Nephron progenitor cell (in vitro differentiated cells): Measurements from ENCODE around the gene GEMIN8.
A peak's percentile ranks its signal among the peaks of the same experiment; 100 is the strongest.

Source experiments
- DNase-seq: peaks from one replicate; pipeline ENCODE4 v3.0.0; 2021
- H3K27ac Mint-ChIP-seq: 2 replicates; pipeline ENCODE4 v1.8.0; 2021; ENCODE audit warnings: mild to moderate bottlenecking, moderate library complexity, mixed read lengths
- H3K27me3 Mint-ChIP-seq: 2 replicates; pipeline ENCODE4 v1.8.0; 2021; ENCODE audit warnings: mild to moderate bottlenecking, low read depth, mixed read lengths; ENCODE audit not compliant: poor library complexity
- H3K36me3 Mint-ChIP-seq: 2 replicates; pipeline ENCODE4 v1.8.0; 2021; ENCODE audit warnings: low read depth, mixed read lengths
- H3K4me1 Mint-ChIP-seq: 2 replicates; pipeline ENCODE4 v1.8.0; 2021; ENCODE audit warnings: mixed read lengths
- H3K4me3 Mint-ChIP-seq: 2 replicates; pipeline ENCODE4 v1.8.0; 2021; ENCODE audit warnings: mild to moderate bottlenecking, moderate library complexity, mixed read lengths
- H3K9me3 Mint-ChIP-seq: 2 replicates; pipeline ENCODE4 v1.8.0; 2021; ENCODE audit warnings: mild to moderate bottlenecking, moderate library complexity, mixed read lengths
- TF ChIP-seq, protein P1 (sequence below): fragments of 200-600 bp; sonication (generic); IDR thresholded peaks from 2 replicates; pipeline ENCODE4 v1.5.0; 2021; ENCODE audit warnings: antibody characterized with exemption

The GEMIN8 gene, protein sequence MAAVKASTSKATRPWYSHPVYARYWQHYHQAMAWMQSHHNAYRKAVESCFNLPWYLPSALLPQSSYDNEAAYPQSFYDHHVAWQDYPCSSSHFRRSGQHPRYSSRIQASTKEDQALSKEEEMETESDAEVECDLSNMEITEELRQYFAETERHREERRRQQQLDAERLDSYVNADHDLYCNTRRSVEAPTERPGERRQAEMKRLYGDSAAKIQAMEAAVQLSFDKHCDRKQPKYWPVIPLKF

DNA sequence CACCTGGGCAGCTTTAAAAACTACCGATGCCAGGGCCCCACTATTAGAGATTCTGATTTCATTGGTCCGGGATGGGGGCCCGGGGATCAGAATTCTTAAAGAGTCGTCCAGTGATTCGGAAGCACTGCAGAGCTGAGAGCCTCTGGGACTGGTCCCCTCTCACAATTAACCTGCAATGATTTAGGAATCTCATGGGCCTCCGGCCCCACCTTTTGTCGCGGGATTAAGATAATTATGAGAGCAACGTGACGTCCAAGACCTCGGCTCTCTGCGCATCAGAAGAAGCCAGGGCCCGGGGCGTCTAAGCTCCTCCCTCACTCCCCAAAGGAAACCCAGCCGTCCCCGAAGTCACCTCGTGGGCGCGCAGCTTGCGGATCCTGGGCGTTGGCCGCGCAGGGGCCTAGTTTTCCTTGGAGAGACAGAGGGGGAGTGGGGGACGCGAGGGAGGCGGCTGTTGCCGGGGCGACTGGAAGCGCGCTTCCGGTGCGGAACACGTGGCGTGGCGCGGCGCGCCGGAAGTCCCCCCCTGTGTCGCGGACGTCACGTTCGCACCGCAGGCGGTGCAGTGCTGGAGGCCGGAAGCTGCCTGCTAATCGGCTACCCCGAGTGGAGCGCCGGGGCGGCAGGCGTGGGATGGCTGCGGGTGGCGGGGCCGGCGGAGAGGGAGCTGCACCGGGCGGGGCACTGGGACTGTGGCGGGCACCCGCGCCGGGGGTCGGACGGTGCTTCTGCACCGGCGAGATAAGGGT, at the start of gene GEMIN8:
TSS of gene GEMIN8 (minus strand) at position 468 of the 749 bp plus-strand sequence. CDS start 8,414 bp downstream, outside the sequence.
- Mint-ChIP-seq H3K4me1 (peaks cover 29% of the 10 kb centered on the region), H3K9me3 (peaks cover 14% of the 10 kb centered on the region), H3K4me3 (peak within 1 kb of the TSS; percentile 91), H3K36me3 (peaks cover 9% of the 10 kb centered on the region), H3K27me3 (no peaks in the 10 kb centered on the region), H3K27ac (peak within 1 kb of the TSS; percentile 68)
- TF ChIP-seq, protein P1, sequence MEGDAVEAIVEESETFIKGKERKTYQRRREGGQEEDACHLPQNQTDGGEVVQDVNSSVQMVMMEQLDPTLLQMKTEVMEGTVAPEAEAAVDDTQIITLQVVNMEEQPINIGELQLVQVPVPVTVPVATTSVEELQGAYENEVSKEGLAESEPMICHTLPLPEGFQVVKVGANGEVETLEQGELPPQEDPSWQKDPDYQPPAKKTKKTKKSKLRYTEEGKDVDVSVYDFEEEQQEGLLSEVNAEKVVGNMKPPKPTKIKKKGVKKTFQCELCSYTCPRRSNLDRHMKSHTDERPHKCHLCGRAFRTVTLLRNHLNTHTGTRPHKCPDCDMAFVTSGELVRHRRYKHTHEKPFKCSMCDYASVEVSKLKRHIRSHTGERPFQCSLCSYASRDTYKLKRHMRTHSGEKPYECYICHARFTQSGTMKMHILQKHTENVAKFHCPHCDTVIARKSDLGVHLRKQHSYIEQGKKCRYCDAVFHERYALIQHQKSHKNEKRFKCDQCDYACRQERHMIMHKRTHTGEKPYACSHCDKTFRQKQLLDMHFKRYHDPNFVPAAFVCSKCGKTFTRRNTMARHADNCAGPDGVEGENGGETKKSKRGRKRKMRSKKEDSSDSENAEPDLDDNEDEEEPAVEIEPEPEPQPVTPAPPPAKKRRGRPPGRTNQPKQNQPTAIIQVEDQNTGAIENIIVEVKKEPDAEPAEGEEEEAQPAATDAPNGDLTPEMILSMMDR: no peak
- DNase-seq: peak; percentile 81

DNA sequence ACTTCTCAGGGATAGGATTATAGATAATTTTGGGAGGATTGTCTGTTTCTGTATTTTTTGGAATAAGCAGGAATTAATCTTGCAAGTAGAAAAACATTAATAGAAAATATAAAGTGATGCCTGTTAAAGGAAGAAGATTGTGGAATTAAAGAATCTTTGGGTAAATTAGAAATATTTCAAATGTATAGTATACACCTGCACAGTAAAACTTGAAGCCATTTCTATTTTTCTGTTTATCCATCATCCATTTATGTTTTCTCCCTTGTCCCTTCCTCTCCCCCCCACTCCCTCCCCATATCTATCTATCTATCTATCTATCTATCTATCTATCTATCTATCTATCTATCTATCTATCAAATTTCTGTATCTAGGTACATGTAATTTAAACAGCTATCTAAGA, 46.9 kb upstream of the GEMIN8 start:
- TF ChIP-seq, protein P1: no peak
- no peak overlapping the region for H3K27ac Mint-ChIP-seq
- H3K4me1 Mint-ChIP-seq: peaks cover 18% of the 10 kb centered on the region
- peaks cover 4% of the 10 kb centered on the region for H3K27me3 Mint-ChIP-seq
- DNase-seq: no peak
- peaks cover 6% of the 10 kb centered on the region for H3K9me3 Mint-ChIP-seq
- H3K4me3 Mint-ChIP-seq: no peak overlapping the region
- no peaks in the 10 kb centered on the region for H3K36me3 Mint-ChIP-seq

- Mint-ChIP-seq H3K27ac (peak overlapping the region; percentile 60), H3K36me3 (no peaks in the 10 kb centered on the region), H3K4me1 (peaks cover 18% of the 10 kb centered on the region), H3K4me3 (no peak overlapping the region), H3K9me3 (peaks cover 8% of the 10 kb centered on the region), H3K27me3 (no peaks in the 10 kb centered on the region)
- TF ChIP-seq, protein P1: no peak
- no peak for DNase-seq
These were observed 43.9 kb upstream of the GEMIN8 start for GRCh38 chrX:14073556-14073955.

DNA sequence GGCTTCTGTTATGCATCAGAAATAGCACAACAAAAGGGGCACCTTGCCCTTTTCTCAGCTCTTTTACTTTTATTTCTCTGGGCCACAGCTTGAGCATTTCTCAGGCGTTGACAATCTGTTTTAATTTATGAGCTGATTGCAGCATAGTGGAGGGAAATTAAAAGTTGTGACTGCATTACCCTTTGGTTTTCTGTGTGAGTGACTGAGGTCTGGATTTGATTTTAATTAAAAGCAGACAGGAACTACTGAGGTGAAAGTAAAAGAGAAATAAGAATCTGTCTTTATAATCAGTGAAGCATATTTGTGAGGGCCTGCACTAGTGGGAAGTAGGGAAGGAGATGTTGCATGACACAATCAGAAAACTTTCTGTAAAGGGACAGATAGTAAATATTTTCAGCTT, 43.4 kb upstream of the GEMIN8 start:
- TF ChIP-seq, protein P1: no peak
- H3K27ac Mint-ChIP-seq: peak overlapping the region; percentile 60
- H3K36me3 Mint-ChIP-seq: no peaks in the 10 kb centered on the region
- H3K9me3 Mint-ChIP-seq: peaks cover 9% of the 10 kb centered on the region
- DNase-seq: no peak
- H3K4me1 Mint-ChIP-seq: peaks cover 18% of the 10 kb centered on the region
- no peaks in the 10 kb centered on the region for H3K27me3 Mint-ChIP-seq
- H3K4me3 Mint-ChIP-seq: no peak overlapping the region

DNA sequence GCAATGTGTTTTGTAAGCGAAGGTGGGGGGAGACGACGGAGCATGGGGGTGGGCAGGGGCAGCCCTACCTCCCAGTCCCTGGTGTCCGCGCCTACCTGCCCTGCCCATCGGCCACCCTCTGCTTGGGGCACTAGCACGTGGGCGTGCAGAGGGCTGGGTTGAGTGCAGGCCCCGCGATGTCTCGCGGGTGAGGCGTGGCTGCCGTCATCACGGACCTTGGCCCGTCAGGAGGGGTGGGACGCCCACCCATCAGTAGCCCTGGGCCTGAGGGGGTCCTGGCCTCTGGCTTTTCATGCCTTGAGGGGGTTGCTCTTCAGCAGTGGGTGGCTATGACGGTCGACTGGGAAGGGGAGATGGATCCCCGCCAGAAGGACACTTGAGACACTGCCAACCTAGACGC, 36.1 kb upstream of the GEMIN8 start:
- H3K9me3 Mint-ChIP-seq: peaks cover 20% of the 10 kb centered on the region
- H3K4me1 Mint-ChIP-seq: peaks cover 6% of the 10 kb centered on the region
- H3K27ac Mint-ChIP-seq: no peak overlapping the region
- TF ChIP-seq, protein P1: no peak
- no peak overlapping the region for H3K4me3 Mint-ChIP-seq
- H3K27me3 Mint-ChIP-seq: no peaks in the 10 kb centered on the region
- no peak for DNase-seq
- no peaks in the 10 kb centered on the region for H3K36me3 Mint-ChIP-seq
